ENCODE results near the gene SMG7. TPM values are rescaled to one million over a fixed set of nuclear protein-coding genes. Genes with fewer than 3 reads are reported as not detected.

The SMG7 gene
- total and polyA plus RNA-seq, 12 donors: 15.4 to 54.4 (median 34.9) TPM

- no peaks in the 10 kb centered on the region for H3K27me3 ChIP-seq
- no peak overlapping the region for H3K27ac ChIP-seq
- peaks cover 0 to 6% (median 0%) of the 10 kb centered on the region in 3 donors for H3K9me3 ChIP-seq (replicated peaks in 1 of 3)
- TF ChIP-seq POLR2A (IDR thresholded peaks at IDR 0.05) (no peak), CTCF (IDR thresholded peaks at IDR 0.05) (no peak)
- intact Hi-C loops (cut with DNase I): no loop called here
- 86 to 95% (median 94%) methylated on average over 1 of the region's 1 CpG for WGBS, 4 donors
- DNase-seq: no peak
- H3K4me1 ChIP-seq (replicated peaks in 1 of 2): peaks cover 0 to 7% of the 10 kb centered on the region in 2 donors
- no peak overlapping the region for H3K4me3 ChIP-seq
- no peaks in the 10 kb centered on the region for H3K36me3 ChIP-seq (replicated peaks in 1 of 2)
Measured at GRCh38 chr1:183508694-183509093, 36.4 kb downstream of the SMG7 start.

GRCh38 chr1:183512450-183512849 is 40.2 kb downstream of the SMG7 start:
- H3K27me3 ChIP-seq: no peaks in the 10 kb centered on the region
- H3K4me3 ChIP-seq: no peak overlapping the region
- H3K36me3 ChIP-seq (replicated peaks in 1 of 2): peaks cover 0 to 10% of the 10 kb centered on the region in 2 donors
- peaks cover 0 to 6% (median 0%) of the 10 kb centered on the region in 3 donors for H3K9me3 ChIP-seq (replicated peaks in 1 of 3)
- no peak overlapping the region for H3K27ac ChIP-seq
- intact Hi-C loops (cut with DNase I): no loop called here
- DNase-seq: no peak
- 85 to 94% (median 92%) methylated on average over 2 of the region's 2 CpGs for WGBS, 4 donors
- H3K4me1 ChIP-seq (replicated peaks in 1 of 2): no peaks in the 10 kb centered on the region
- TF ChIP-seq POLR2A (IDR thresholded peaks at IDR 0.05) (no peak), CTCF (IDR thresholded peaks at IDR 0.05) (no peak)

- Histone ChIP-seq H3K27me3 (no peaks in the 10 kb centered on the region), H3K27ac (no peak overlapping the region), H3K9me3 (replicated peaks in 1 of 3) (peaks cover 0 to 6% (median 0%) of the 10 kb centered on the region in 3 donors), H3K36me3 (replicated peaks in 1 of 2) (peaks cover 0 to 17% of the 10 kb centered on the region in 2 donors), H3K4me3 (no peak overlapping the region), H3K4me1 (replicated peaks in 1 of 2) (no peaks in the 10 kb centered on the region)
- TF ChIP-seq CTCF (IDR thresholded peaks at IDR 0.05) (no peak), POLR2A (IDR thresholded peaks at IDR 0.05) (no peak)
- intact Hi-C loops (cut with DNase I): no loop called here
- 90 to 97% (median 96%) methylated on average over 1 of the region's 1 CpG for WGBS, 4 donors
- no peak for DNase-seq
Measured at GRCh38 chr1:183514235-183514634, 41.9 kb downstream of the SMG7 start.

GRCh38 chr1:183515002-183515689 is 42.8 kb downstream of the SMG7 start:
- 82 to 87% (median 85%) methylated on average over 2 of the region's 2 CpGs for WGBS, 4 donors
- Histone ChIP-seq H3K9me3 (replicated peaks in 1 of 3) (peaks cover 0 to 3% (median 0%) of the 10 kb centered on the region in 3 donors), H3K27ac (no peak overlapping the region), H3K27me3 (no peaks in the 10 kb centered on the region), H3K36me3 (replicated peaks in 1 of 2) (peaks cover 0 to 17% of the 10 kb centered on the region in 2 donors), H3K4me1 (replicated peaks in 1 of 2) (no peaks in the 10 kb centered on the region), H3K4me3 (no peak overlapping the region)
- DNase-seq: no peak
- intact Hi-C loops (cut with DNase I): no loop called here
- no peak for TF ChIP-seq POLR2A (IDR thresholded peaks at IDR 0.05)

- DNase-seq: no peak
- WGBS, 4 donors: 89 to 98% (median 91%) methylated on average over 2 of the region's 2 CpGs
- Histone ChIP-seq H3K9me3 (replicated peaks in 1 of 3) (no peaks in the 10 kb centered on the region), H3K36me3 (replicated peaks in 1 of 2) (peaks cover 0 to 17% of the 10 kb centered on the region in 2 donors), H3K4me3 (no peak overlapping the region), H3K27ac (no peak overlapping the region), H3K27me3 (no peaks in the 10 kb centered on the region), H3K4me1 (replicated peaks in 1 of 2) (no peaks in the 10 kb centered on the region)
- intact Hi-C loops (cut with DNase I): no loop called here
- TF ChIP-seq CTCF (IDR thresholded peaks at IDR 0.05) (no peak), POLR2A (IDR thresholded peaks at IDR 0.05) (no peak)
Measured at GRCh38 chr1:183516725-183517124, 44.4 kb downstream of the SMG7 start.

Data from adrenal gland (tissue), 12 donors.